HEK293T (cell line): Measurements from ENCODE around the gene DOCK1.

ENCODE experiments used
- CTCF ChIA-PET: fragments of 350-600 bp; formaldehyde crosslinking; extraction: SDS; loops from one replicate; lab custom pipeline; 2021; ENCODE audit warnings: antibody characterized with exemption, inconsistent platforms; lab: Yijun Ruan, JAX
- POLR2A ChIA-PET: fragments of 350-600 bp; formaldehyde crosslinking; extraction: SDS; loops from one replicate; lab custom pipeline; 2020; ENCODE audit warnings: antibody characterized with exemption, inconsistent platforms; lab: Yijun Ruan, JAX
- DNase-seq: peaks from one replicate; pipeline ENCODE4 v3.0.0; 2012; ENCODE audit warnings: mixed read lengths; ENCODE audit errors: extremely low spot score
- ARNT ChIP-seq: fragments of 450-650 bp; IDR thresholded peaks from 2 replicates; pipeline ENCODE4 v1.6.1; 2017; ENCODE audit warnings: mild to moderate bottlenecking
- BHLHE40 ChIP-seq: fragments of 450-650 bp; IDR thresholded peaks from 2 replicates; pipeline ENCODE4 v1.6.1; 2016; ENCODE audit warnings: mild to moderate bottlenecking, moderate library complexity, borderline replicate concordance
- CTBP1 ChIP-seq: fragments of 450-650 bp; IDR thresholded peaks from 2 replicates; pipeline ENCODE4 v1.6.1; 2016; ENCODE audit warnings: borderline replicate concordance
- ELF4 ChIP-seq: fragments of 450-650 bp; IDR thresholded peaks from 2 replicates; pipeline ENCODE4 v1.6.1; 2017; ENCODE audit warnings: antibody characterized with exemption
- FOXA1 ChIP-seq: fragments of 450-650 bp; IDR thresholded peaks from 2 replicates; pipeline ENCODE4 v1.6.1; 2016; ENCODE audit warnings: mild to moderate bottlenecking
- FOXK2 ChIP-seq: fragments of 450-650 bp; IDR thresholded peaks from 2 replicates; pipeline ENCODE4 v1.6.1; 2016; ENCODE audit warnings: mild to moderate bottlenecking
- FOXM1 ChIP-seq: fragments of 450-650 bp; IDR thresholded peaks from 2 replicates; pipeline ENCODE4 v1.6.1; 2017; ENCODE audit warnings: mild to moderate bottlenecking, borderline replicate concordance
- HDGF ChIP-seq: fragments of 450-650 bp; IDR thresholded peaks from 2 replicates; pipeline ENCODE4 v1.6.1; 2017; ENCODE audit warnings: antibody characterized with exemption, borderline replicate concordance
- L3MBTL2 ChIP-seq: fragments of 450-650 bp; conservative IDR thresholded peaks from 2 replicates; pipeline ENCODE4 v1.6.1; 2016; ENCODE audit warnings: mild to moderate bottlenecking
- LEF1 ChIP-seq: fragments of 450-650 bp; IDR thresholded peaks from 2 replicates; pipeline ENCODE4 v1.6.1; 2017; ENCODE audit warnings: mild to moderate bottlenecking, borderline replicate concordance
- NFRKB ChIP-seq: fragments of 450-650 bp; IDR thresholded peaks from 2 replicates; pipeline ENCODE4 v1.6.1; 2016; ENCODE audit warnings: mild to moderate bottlenecking, moderate library complexity
- PKNOX1 ChIP-seq: fragments of 450-650 bp; IDR thresholded peaks from 2 replicates; pipeline ENCODE4 v1.6.1; 2016
- SP1 ChIP-seq: fragments of 450-650 bp; IDR thresholded peaks from 2 replicates; pipeline ENCODE4 v1.6.1; 2017
- SUZ12 ChIP-seq: fragments of 450-650 bp; IDR thresholded peaks from 2 replicates; pipeline ENCODE4 v1.6.1; 2016; ENCODE audit warnings: mild to moderate bottlenecking
- TARDBP ChIP-seq: fragments of 450-650 bp; IDR thresholded peaks from 2 replicates; pipeline ENCODE4 v1.6.1; 2016
- ZNF384 ChIP-seq: fragments of 450-650 bp; IDR thresholded peaks from 2 replicates; pipeline ENCODE4 v1.6.1; 2016

Gene DOCK1

GRCh38 chr10:127133225-127133624 lies 228.0 kb downstream of the DOCK1 start:
- POLR2A ChIA-PET, result no interaction called here
- no peak for TF ChIP-seq LEF1
- no peak for TF ChIP-seq FOXM1
- TF ChIP-seq HDGF, result no peak
- no peak for TF ChIP-seq ARNT
- no peak for TF ChIP-seq SP1
- TF ChIP-seq L3MBTL2, result no peak
- no peak for DNase-seq
- CTCF ChIA-PET, result no interaction called here

- TF ChIP-seq NFRKB, result no peak
- no peak for TF ChIP-seq ELF4
- no peak for TF ChIP-seq ARNT
- TF ChIP-seq SP1, result no peak
- no peak for TF ChIP-seq L3MBTL2
- TF ChIP-seq ZNF384, result no peak
- TF ChIP-seq FOXK2, result no peak
- TF ChIP-seq LEF1, result no peak
- no peak for TF ChIP-seq HDGF
- TF ChIP-seq PKNOX1, result no peak
- TF ChIP-seq SUZ12, result no peak
- POLR2A ChIA-PET, result no interaction called here
- DNase-seq, result no peak
- CTCF ChIA-PET, result no interaction called here
Measured at GRCh38 chr10:127133672-127134500, 228.7 kb downstream of the DOCK1 start.

- DNase-seq, result no peak
- ChIA-PET CTCF (no interaction called here), POLR2A (no interaction called here)
- TF ChIP-seq LEF1 (no peak), BHLHE40 (no peak), ELF4 (no peak), SUZ12 (no peak), FOXK2 (no peak), TARDBP (no peak), SP1 (no peak), CTBP1 (no peak), ARNT (no peak), FOXM1 (no peak), PKNOX1 (no peak)
Measured at GRCh38 chr10:127135844-127136577, 230.8 kb downstream of the DOCK1 start.

- TF ChIP-seq ARNT (no peak), FOXK2 (no peak), TARDBP (no peak), PKNOX1 (no peak), FOXA1 (no peak), HDGF (no peak), CTBP1 (no peak), LEF1 (no peak), SP1 (no peak), NFRKB (no peak), L3MBTL2 (no peak), ELF4 (no peak), BHLHE40 (no peak), SUZ12 (no peak), FOXM1 (no peak)
- no peak for DNase-seq
- ChIA-PET CTCF (no interaction called here), POLR2A (no interaction called here)
Measured at GRCh38 chr10:127137391-127137790, 232.2 kb downstream of the DOCK1 start.

GRCh38 chr10:127142136-127142535 lies 236.9 kb downstream of the DOCK1 start:
- POLR2A ChIA-PET, result no interaction called here
- no peak for TF ChIP-seq FOXK2
- no peak for TF ChIP-seq HDGF
- no peak for TF ChIP-seq CTBP1
- no peak for TF ChIP-seq ZNF384
- TF ChIP-seq FOXM1, result no peak
- TF ChIP-seq ARNT, result no peak
- no peak for TF ChIP-seq TARDBP
- no peak for TF ChIP-seq ELF4
- no peak for TF ChIP-seq L3MBTL2
- TF ChIP-seq LEF1, result no peak
- TF ChIP-seq FOXA1, result no peak
- no peak for DNase-seq
- CTCF ChIA-PET, result no interaction called here

- no peak for TF ChIP-seq ARNT
- TF ChIP-seq CTBP1, result no peak
- TF ChIP-seq FOXM1, result no peak
- TF ChIP-seq SP1, result no peak
- TF ChIP-seq LEF1, result no peak
- no peak for TF ChIP-seq TARDBP
- no peak for TF ChIP-seq BHLHE40
- no peak for TF ChIP-seq NFRKB
- no peak for TF ChIP-seq ELF4
- no peak for TF ChIP-seq FOXK2
- ChIA-PET POLR2A (no interaction called here), CTCF (no interaction called here)
- no peak for DNase-seq
Measured at GRCh38 chr10:127142856-127143255, 237.6 kb downstream of the DOCK1 start.
